A549 (cell line): ENCODE data around the gene ZNF705A. TPM values are rescaled to one million over a fixed set of nuclear protein-coding genes. Genes with fewer than 3 reads are reported as not detected.
"Not testable (repeated sequence)": the region's sequence is repeated elsewhere in the genome, so short reads cannot be mapped to it uniquely, and the experiment has no call there.

Experiments
- ATAC-seq, 2 experiments: fragments of 200-7000 bp in 1 of 2; fragments of >200 bp in 1 of 2; cut with Nextera tagmentation in 1 of 2; cut with Tn5 transposase in 1 of 2; 3 replicates each; pipeline versions ENCODE4 v1.8.0 to v1.9.1; 2018 to 2020; ENCODE audit warnings: mild to moderate bottlenecking in 1 of 2, moderate library complexity in 1 of 2
- CTCF ChIA-PET: fragments of 300-600 bp; sonication (Branson Sonifier 250); formaldehyde crosslinking; extraction: SDS; loops from one replicate; lab custom pipeline; 2021; ENCODE audit warnings: antibody characterized with exemption, inconsistent platforms; lab: Yijun Ruan, JAX
- POLR2A ChIA-PET: fragments of 350-600 bp; formaldehyde crosslinking; extraction: SDS; loops from one replicate; lab custom pipeline; 2021; ENCODE audit warnings: antibody characterized with exemption, inconsistent platforms; lab: Yijun Ruan, JAX
- DNase-seq, 2 experiments: peaks; one replicate each; pipeline versions ENCODE4 v3.0.0 to v3.0.0-alpha.2; 2011 to 2016; ENCODE audit warnings: low read depth in 1 of 2, low spot score in 1 of 2
- FAIRE-seq: peaks from 2 replicates; lab custom pipeline; 2011; peaks lifted over from hg19 to GRCh38; lab: Jason Lieb, UNC
- H3K27ac ChIP-seq, 2 experiments: fragments of >200 bp; sonication (Bioruptor Twin); formaldehyde crosslinking; 3 replicates each; pipeline ENCODE4 v1.5.1; 2016 to 2017
- H3K4me1 ChIP-seq: fragments of >200 bp; sonication (Bioruptor Twin); formaldehyde crosslinking; 3 replicates; pipeline ENCODE4 v1.6.1; 2016
- H3K4me2 ChIP-seq: fragments of >200 bp; sonication (Bioruptor Twin); formaldehyde crosslinking; 3 replicates; pipeline ENCODE4 v1.6.1; 2016
- H3K4me3 ChIP-seq: fragments of >200 bp; sonication (Bioruptor Twin); formaldehyde crosslinking; 3 replicates; pipeline ENCODE4 v1.5.1; 2016
- H3K9me3 ChIP-seq: fragments of >200 bp; sonication (Bioruptor Twin); formaldehyde crosslinking; 3 replicates; pipeline ENCODE4 v1.6.1; 2016
- ATOH8 ChIP-seq: fragments of 250-450 bp; sonication (Bioruptor Pico); IDR thresholded peaks from 2 replicates; pipeline ENCODE4 v1.5.0; 2020; ENCODE audit warnings: low read depth, mild to moderate bottlenecking, moderate library complexity
- BCL3 ChIP-seq: fragments of >200 bp; sonication (Bioruptor Twin); formaldehyde crosslinking; IDR thresholded peaks from 3 replicates; pipeline ENCODE4 v1.6.1; 2016
- CBX8 ChIP-seq: fragments of 200-600 bp; sonication (generic); IDR thresholded peaks from 2 replicates; pipeline ENCODE4 v1.6.1; 2016
- CEBPB ChIP-seq, 2 experiments: fragments of >200 bp in 1 of 2; sonication (Bioruptor Twin) in 1 of 2; formaldehyde crosslinking in 1 of 2; IDR thresholded peaks; 2 replicates each; pipeline ENCODE4 v1.6.1; 2012 to 2016
- CHD2 ChIP-seq: fragments of 150-350 bp; IDR thresholded peaks from 2 replicates; pipeline ENCODE4 v1.6.1; 2014; ENCODE audit warnings: low read length; ENCODE audit not compliant: partially characterized antibody
- CHD4 ChIP-seq: fragments of 200-600 bp; sonication (generic); IDR thresholded peaks from 2 replicates; pipeline ENCODE4 v1.6.1; 2016; ENCODE audit warnings: antibody characterized with exemption, mild to moderate bottlenecking, borderline replicate concordance
- EHF ChIP-seq: fragments of 250-450 bp; sonication (Bioruptor Pico); IDR thresholded peaks from 2 replicates; pipeline ENCODE4 v1.5.0; 2020; ENCODE audit warnings: mild to moderate bottlenecking
- FOSL2 ChIP-seq, 2 experiments: fragments of 450-650 bp in 1 of 2; fragments of >200 bp in 1 of 2; sonication (Bioruptor Twin) in 1 of 2; formaldehyde crosslinking; IDR thresholded peaks; 2 replicates each; pipeline versions ENCODE4 v1.5.0 to v1.6.1; 2016 to 2020; ENCODE audit warnings: mild to moderate bottlenecking in 1 of 2, moderate library complexity in 1 of 2
- GATA3 ChIP-seq: IDR thresholded peaks from 2 replicates; pipeline ENCODE4 v1.6.1; 2012; ENCODE audit warnings: borderline replicate concordance
- HOXB5 ChIP-seq: fragments of 250-450 bp; sonication (Bioruptor Pico); IDR thresholded peaks from 2 replicates; pipeline ENCODE4 v1.5.0; 2020; ENCODE audit warnings: mild to moderate bottlenecking, moderate library complexity
- JUN ChIP-seq, 2 experiments: fragments of >200 bp; sonication (Bioruptor Twin); formaldehyde crosslinking; IDR thresholded peaks; 2 replicates in 1 of 2; 3 replicates in 1 of 2; pipeline ENCODE4 v1.6.1; 2016 to 2017
- MAFK ChIP-seq: fragments of 450-650 bp; IDR thresholded peaks from 2 replicates; pipeline ENCODE4 v1.6.1; 2014; ENCODE audit not compliant: partially characterized antibody
- MYC ChIP-seq: IDR thresholded peaks from 2 replicates; pipeline ENCODE4 v1.6.1; 2012; ENCODE audit warnings: mild to moderate bottlenecking, inconsistent platforms, low read length, improper control_type of control experiment, borderline replicate concordance
- NFE2L2 ChIP-seq: fragments of 150-350 bp; conservative IDR thresholded peaks from 2 replicates; pipeline ENCODE4 v1.6.1; 2014; ENCODE audit warnings: low read length
- NR3C1 ChIP-seq: fragments of >200 bp; sonication (Bioruptor Twin); formaldehyde crosslinking; IDR thresholded peaks from 3 replicates; pipeline ENCODE4 v1.6.1; 2017
- PBX3 ChIP-seq: IDR thresholded peaks from 2 replicates; pipeline ENCODE4 v1.6.1; 2012
- RCOR1 ChIP-seq: fragments of 150-350 bp; IDR thresholded peaks from 2 replicates; pipeline ENCODE4 v1.6.1; 2014; ENCODE audit warnings: antibody characterized with exemption, low read length, low read depth
- TFCP2L1 ChIP-seq: fragments of 250-450 bp; sonication (Bioruptor Pico); IDR thresholded peaks from 2 replicates; pipeline ENCODE4 v1.5.0; 2021; ENCODE audit warnings: mild to moderate bottlenecking
- ZC3H11A ChIP-seq: fragments of 450-650 bp; IDR thresholded peaks from 2 replicates; pipeline ENCODE4 v1.6.1; 2014; ENCODE audit warnings: antibody characterized with exemption, mild to moderate bottlenecking
- ZNF302 ChIP-seq: fragments of 250-450 bp; sonication (Bioruptor Pico); IDR thresholded peaks from 2 replicates; pipeline ENCODE4 v1.9.0; 2021; ENCODE audit warnings: inconsistent platforms, mild to moderate bottlenecking, moderate library complexity
- ZSCAN20 ChIP-seq: fragments of 250-450 bp; sonication (Bioruptor Pico); IDR thresholded peaks from 2 replicates; pipeline ENCODE4 v1.8.0; 2022; ENCODE audit warnings: mild to moderate bottlenecking, moderate library complexity
- WGBS: methylation state at CpG from one replicate; pipeline ENCODE4 v1.1.6; 2017; ENCODE audit errors: missing lambda C conversion rate; 5-methylcytosine and 5-hydroxymethylcytosine counted together
- polyA plus RNA-seq, 4 experiments: library from polyadenylated mRNA; depleted of rRNA in 3 of 4; stranded (reverse); fragments of >200 nt; fragmentation: RNase III in 1 of 4; extraction: RNeasy Plus Mini Kit Qiagen cat#74134 plus additional on column Dnase treatment in 1 of 4; gene quantifications; 2 replicates in 3 of 4; 3 replicates in 1 of 4; pipeline ENCODE4 v1.2.3, GENCODE V29; 2011 to 2017

Gene ZNF705A
- polyA plus RNA-seq, 2 of the 4 experiments (the other 2 are of a cell fraction), result not detected

DNA sequence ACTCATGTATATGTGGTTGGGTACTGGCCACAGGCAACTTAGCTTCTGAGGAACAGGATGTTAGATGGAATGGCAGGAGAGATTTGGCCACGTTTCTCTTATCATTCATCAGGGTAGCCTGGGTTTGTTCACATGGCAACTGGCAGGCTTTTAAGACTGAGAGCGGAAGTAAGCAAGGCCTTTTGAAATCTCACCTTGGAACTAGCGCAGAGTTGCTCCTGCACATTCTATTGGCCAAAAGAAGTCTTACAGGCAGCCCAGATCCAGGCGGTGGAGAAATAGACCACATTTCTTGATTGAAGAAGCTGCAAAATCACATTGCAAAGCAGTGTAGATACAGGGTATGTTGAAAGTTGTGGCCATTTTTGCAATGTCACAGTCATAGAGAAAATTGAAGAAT, 29.7 kb upstream of the ZNF705A start:
- FAIRE-seq, result no peak

GRCh38 chr12:8133636-8134397, 23.0 kb upstream of the ZNF705A start:
- ATAC-seq, H3K4me3 ChIP-seq, CTCF ChIA-PET, H3K4me1 ChIP-seq, FAIRE-seq, H3K4me2 ChIP-seq, DNase-seq, H3K9me3 ChIP-seq, POLR2A ChIA-PET, H3K27ac ChIP-seq: not testable (repeated sequence)
- WGBS, result 87% methylated on average over 17 of the region's 18 CpGs

More for the DNA sequence above, 29.7 kb upstream of the ZNF705A start:
- H3K4me2 ChIP-seq, result no peak overlapping the region
- TF ChIP-seq NR3C1 (no peak), ZSCAN20 (CRISPR knock-in tag) (no peak), EHF (CRISPR knock-in tag) (no peak), TFCP2L1 (CRISPR knock-in tag) (no peak), JUN (IDR thresholded peaks at IDR 0.05) (no peak), HOXB5 (CRISPR knock-in tag) (no peak), FOSL2 (IDR thresholded peaks at IDR 0.05) (no peak), FOSL2 (CRISPR knock-in tag; IDR thresholded peaks at IDR 0.05) (no peak), BCL3 (no peak), RCOR1 (no peak), ZNF302 (no peak), GATA3 (no peak)
- no peaks in the 10 kb centered on the region for H3K9me3 ChIP-seq
- no peak for ATAC-seq
- H3K4me1 ChIP-seq, result no peaks in the 10 kb centered on the region
- H3K4me3 ChIP-seq, result no peak overlapping the region
- 76% methylated on average over 4 of the region's 4 CpGs for WGBS
- DNase-seq, result no peak
- H3K27ac ChIP-seq, result no peak overlapping the region
- ChIA-PET POLR2A (no interaction called here), CTCF (interaction anchor here (0.7 to 2.1 kb wide), 3 partner anchors 18 to 81 kb away, joined by 3 to 11 read pairs (median 3); no protein-coding TSS in a partner anchor)

GRCh38 chr12:8134398-8134930, 22.4 kb upstream of the ZNF705A start:
- H3K9me3 ChIP-seq, DNase-seq, ATAC-seq, POLR2A ChIA-PET, H3K4me2 ChIP-seq, H3K4me3 ChIP-seq, FAIRE-seq, H3K27ac ChIP-seq, H3K4me1 ChIP-seq, CTCF ChIA-PET: not testable (repeated sequence)
- 83% methylated on average over 23 of the region's 23 CpGs for WGBS

DNA sequence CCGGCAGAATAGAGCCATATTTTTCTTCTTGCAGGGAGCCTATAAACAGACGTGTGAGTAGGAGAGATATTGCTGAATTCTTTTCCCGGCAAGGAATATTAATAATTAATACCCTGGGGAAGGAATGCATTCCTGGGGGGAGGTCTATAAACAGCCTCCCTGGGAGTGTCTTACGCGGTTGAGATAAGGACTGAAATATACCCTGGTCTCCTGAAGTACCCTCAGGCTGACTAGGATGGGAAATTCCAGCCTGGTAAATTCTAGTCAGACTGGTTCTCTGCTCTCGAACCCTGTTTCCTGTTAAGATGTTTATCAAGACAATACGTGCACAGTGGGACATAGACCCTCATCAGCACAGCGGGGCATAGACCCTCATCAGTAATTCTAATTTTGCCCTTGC, 15.2 kb upstream of the ZNF705A start:
- H3K4me1 ChIP-seq, DNase-seq, H3K27ac ChIP-seq, POLR2A ChIA-PET, CTCF ChIA-PET, FAIRE-seq, H3K4me2 ChIP-seq, H3K4me3 ChIP-seq, ATAC-seq, H3K9me3 ChIP-seq: not testable (repeated sequence)
- WGBS, result 62% methylated on average over 8 of the region's 8 CpGs

DNA sequence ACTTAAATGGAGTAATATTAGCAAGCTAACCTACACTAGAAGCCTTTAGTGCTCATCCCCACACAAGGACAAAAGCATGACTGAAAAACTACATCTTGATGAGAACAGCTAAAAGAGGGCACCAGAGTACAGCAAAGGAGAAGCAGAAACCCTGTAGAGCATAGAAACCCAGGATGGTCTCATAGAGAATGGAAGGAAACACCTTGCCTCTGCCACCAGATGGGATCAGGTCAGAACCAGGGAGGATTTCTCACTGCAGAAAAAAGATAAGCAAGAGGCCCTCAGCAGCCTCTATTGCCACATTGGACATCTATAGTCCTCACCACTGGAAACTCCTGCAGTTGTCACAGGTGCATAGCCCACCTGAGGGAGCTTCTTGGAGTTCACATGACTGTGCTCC, 13.6 kb upstream of the ZNF705A start:
- ATAC-seq (no peak), DNase-seq (no peak), FAIRE-seq (no peak)
- Histone ChIP-seq H3K9me3 (no peaks in the 10 kb centered on the region), H3K4me2 (no peak overlapping the region), H3K4me3 (no peak overlapping the region), H3K27ac (no peak overlapping the region), H3K4me1 (no peaks in the 10 kb centered on the region)
- ChIA-PET POLR2A (no interaction called here), CTCF (interaction anchor here (1.4 kb wide), 1 partner anchor 34 kb away, joined by 4 read pairs; no protein-coding TSS in a partner anchor)
- TF ChIP-seq GATA3, result no peak
- no peak for TF ChIP-seq CHD4
- no peak for TF ChIP-seq ATOH8 (CRISPR knock-in tag)
- TF ChIP-seq MAFK, result no peak
- no peak for TF ChIP-seq CEBPB (IDR thresholded peaks at IDR 0.05)
- TF ChIP-seq CBX8, result no peak
- no peak for TF ChIP-seq NFE2L2
- TF ChIP-seq CHD2, result no peak
- no peak for TF ChIP-seq MYC
- no peak for TF ChIP-seq ZC3H11A
- no peak for TF ChIP-seq PBX3
